Ishikawa (cell line): ENCODE results near the gene GTF2B.

Experiments
- CEBPB ChIP-seq: IDR thresholded peaks from 2 replicates; pipeline ENCODE4 v1.6.1; 2012
- EP300 ChIP-seq: IDR thresholded peaks from 2 replicates; pipeline ENCODE4 v1.6.1; 2012; ENCODE audit warnings: borderline replicate concordance
- FOXM1 ChIP-seq: IDR thresholded peaks from 2 replicates; pipeline ENCODE4 v1.6.1; 2012; ENCODE audit warnings: low read depth, borderline replicate concordance
- NFIC ChIP-seq: IDR thresholded peaks from 2 replicates; pipeline ENCODE4 v1.6.1; 2012
- TAF1 ChIP-seq: IDR thresholded peaks from 2 replicates; pipeline ENCODE4 v1.6.1; 2012; ENCODE audit warnings: low read depth, mild to moderate bottlenecking
- TEAD4 ChIP-seq: IDR thresholded peaks from 2 replicates; pipeline ENCODE4 v1.6.1; 2012
- USF1 ChIP-seq: IDR thresholded peaks from 2 replicates; pipeline ENCODE4 v1.6.1; 2012
- YY1 ChIP-seq: IDR thresholded peaks from 2 replicates; pipeline ENCODE4 v1.6.1; 2012; ENCODE audit warnings: low read depth
- ZBTB7A ChIP-seq: IDR thresholded peaks from 2 replicates; pipeline ENCODE4 v1.6.1; 2012; ENCODE audit warnings: low read depth
- TF ChIP-seq, protein P1 (sequence below): IDR thresholded peaks from 2 replicates; pipeline ENCODE4 v1.6.1; 2012

GRCh38 chr1:88897070-88897730 lies 5.8 kb upstream of the GTF2B start:
- TF ChIP-seq NFIC: no peak
- no peak for TF ChIP-seq CEBPB
- TF ChIP-seq ZBTB7A: no peak
- no peak for TF ChIP-seq EP300
- TF ChIP-seq TAF1: no peak
- no peak for TF ChIP-seq USF1
- TF ChIP-seq TEAD4: no peak
- TF ChIP-seq YY1: no peak
- TF ChIP-seq FOXM1: no peak
- TF ChIP-seq, protein P1, sequence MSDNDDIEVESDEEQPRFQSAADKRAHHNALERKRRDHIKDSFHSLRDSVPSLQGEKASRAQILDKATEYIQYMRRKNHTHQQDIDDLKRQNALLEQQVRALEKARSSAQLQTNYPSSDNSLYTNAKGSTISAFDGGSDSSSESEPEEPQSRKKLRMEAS: no peak
